WTC11 (cell line): Measurements from ENCODE around the gene NOXA1. TPM values are rescaled to one million over a fixed set of nuclear protein-coding genes. Genes with fewer than 3 reads are reported as not detected.

Source experiments
- ATAC-seq: fragments of 200-7000 bp; cut with Tn5 transposase; 2 replicates; pipeline ENCODE4 v1.10.0; 2021; ENCODE audit warnings: mild to moderate bottlenecking, moderate library complexity
- CTCF ChIA-PET: fragments of 300-600 bp; sonication (Branson Sonifier 250); formaldehyde crosslinking; loops from one replicate; lab custom pipeline; 2021; ENCODE audit warnings: antibody characterized with exemption; lab: Charles Lee
- POLR2A ChIA-PET: fragments of 350-600 bp; sonication (Branson Sonifier 250); formaldehyde crosslinking; loops from one replicate; lab custom pipeline; 2021; ENCODE audit warnings: antibody characterized with exemption; lab: Charles Lee
- DNase-seq: peaks from one replicate; pipeline ENCODE4 v3.0.0; 2021; ENCODE audit warnings: low spot score
- H3K27ac Mint-ChIP-seq: 2 replicates; pipeline ENCODE4 v1.8.0; 2021; ENCODE audit warnings: mixed read lengths
- H3K27me3 Mint-ChIP-seq: 2 replicates; pipeline ENCODE4 v1.8.0; 2021; ENCODE audit warnings: low read depth, mild to moderate bottlenecking, moderate library complexity, mixed read lengths
- H3K36me3 Mint-ChIP-seq: 2 replicates; pipeline ENCODE4 v1.8.0; 2021; ENCODE audit warnings: mixed read lengths
- H3K4me1 Mint-ChIP-seq: 2 replicates; pipeline ENCODE4 v1.8.0; 2022; ENCODE audit warnings: mixed read lengths
- H3K4me3 Mint-ChIP-seq: 2 replicates; pipeline ENCODE4 v1.8.0; 2021; ENCODE audit warnings: mild to moderate bottlenecking, moderate library complexity, mixed read lengths
- H3K9me3 Mint-ChIP-seq: 2 replicates; pipeline ENCODE4 v1.8.0; 2021; ENCODE audit warnings: mixed read lengths
- ATF6 ChIP-seq: sonication (generic); formaldehyde crosslinking; IDR thresholded peaks from 2 replicates; pipeline ENCODE4 v1.8.1; 2023; ENCODE audit warnings: mild to moderate bottlenecking, missing genetic modification reagents
- CREB1 ChIP-seq: sonication (generic); formaldehyde crosslinking; IDR thresholded peaks from 2 replicates; pipeline ENCODE4 v1.8.0; 2023; ENCODE audit warnings: mild to moderate bottlenecking, missing genetic modification reagents
- CREM ChIP-seq: sonication (generic); formaldehyde crosslinking; IDR thresholded peaks from 2 replicates; pipeline ENCODE4 v1.8.1; 2022; ENCODE audit warnings: mild to moderate bottlenecking, missing genetic modification reagents, moderate library complexity
- CTCF ChIP-seq: fragments of 200-600 bp; IDR thresholded peaks from 2 replicates; pipeline ENCODE4 v1.8.0; 2022; ENCODE audit warnings: antibody characterized with exemption
- E2F4 ChIP-seq: sonication (generic); formaldehyde crosslinking; IDR thresholded peaks from 2 replicates; pipeline ENCODE4 v1.8.1; 2022; ENCODE audit warnings: low read depth, mild to moderate bottlenecking, moderate library complexity, missing genetic modification reagents, borderline replicate concordance
- ETV6 ChIP-seq: sonication (generic); formaldehyde crosslinking; IDR thresholded peaks from 2 replicates; pipeline ENCODE4 v1.8.1; 2022; ENCODE audit warnings: mild to moderate bottlenecking, missing genetic modification reagents
- GABPB1 ChIP-seq: sonication (generic); formaldehyde crosslinking; IDR thresholded peaks from 2 replicates; pipeline ENCODE4 v1.8.1; 2023; ENCODE audit warnings: mild to moderate bottlenecking, missing genetic modification reagents
- GRHL2 ChIP-seq: fragments of 250-450 bp; sonication (Bioruptor Pico); IDR thresholded peaks from 2 replicates; pipeline ENCODE4 v1.8.0; 2022; ENCODE audit warnings: mild to moderate bottlenecking, moderate library complexity; ENCODE audit not compliant: insufficient replicate concordance, severe bottlenecking
- HMGA2 ChIP-seq: fragments of 250-450 bp; sonication (Bioruptor Pico); IDR thresholded peaks from 2 replicates; pipeline ENCODE4 v1.4.0; 2021; ENCODE audit warnings: mild to moderate bottlenecking, moderate library complexity
- MAX ChIP-seq: sonication (generic); formaldehyde crosslinking; IDR thresholded peaks from 2 replicates; pipeline ENCODE4 v1.8.0; 2022; ENCODE audit warnings: mild to moderate bottlenecking, missing genetic modification reagents
- MLX ChIP-seq: sonication (generic); formaldehyde crosslinking; IDR thresholded peaks from 2 replicates; pipeline ENCODE4 v1.8.1; 2023; ENCODE audit warnings: mild to moderate bottlenecking, missing genetic modification reagents, moderate library complexity
- NFYB ChIP-seq: sonication (generic); formaldehyde crosslinking; conservative IDR thresholded peaks from 2 replicates; pipeline ENCODE4 v1.8.0; 2022; ENCODE audit warnings: low read depth, missing genetic modification reagents
- NR1H2 ChIP-seq: sonication (generic); formaldehyde crosslinking; IDR thresholded peaks from 2 replicates; pipeline ENCODE4 v1.9.0; 2021; ENCODE audit warnings: mild to moderate bottlenecking, moderate library complexity, missing genetic modification reagents
- OVOL2 ChIP-seq: fragments of 250-450 bp; sonication (Bioruptor Pico); IDR thresholded peaks from 2 replicates; pipeline ENCODE4 v1.9.0; 2021; ENCODE audit warnings: mild to moderate bottlenecking, borderline replicate concordance
- SMAD3 ChIP-seq: sonication (generic); formaldehyde crosslinking; IDR thresholded peaks from 2 replicates; pipeline ENCODE4 v1.8.0; 2022; ENCODE audit warnings: missing genetic modification reagents, mild to moderate bottlenecking, borderline replicate concordance
- SOX15 ChIP-seq: fragments of 250-450 bp; sonication (Bioruptor Pico); IDR thresholded peaks from 2 replicates; pipeline ENCODE4 v1.9.0; 2021; ENCODE audit warnings: mild to moderate bottlenecking
- ZNF232 ChIP-seq: sonication (generic); formaldehyde crosslinking; IDR thresholded peaks from 2 replicates; pipeline ENCODE4 v1.8.0; 2022; ENCODE audit warnings: mild to moderate bottlenecking, missing genetic modification reagents
- ZNF281 ChIP-seq: sonication (generic); formaldehyde crosslinking; IDR thresholded peaks from 2 replicates; pipeline ENCODE4 v1.8.0; 2023; ENCODE audit warnings: mild to moderate bottlenecking, missing genetic modification reagents
- ZNF396 ChIP-seq: fragments of 250-450 bp; sonication (Bioruptor Pico); IDR thresholded peaks from 2 replicates; pipeline ENCODE4 v1.8.0; 2021; ENCODE audit warnings: mild to moderate bottlenecking, moderate library complexity, borderline replicate concordance
- ZNF423 ChIP-seq: fragments of 250-450 bp; sonication (Bioruptor Pico); IDR thresholded peaks from 2 replicates; pipeline ENCODE4 v2.1.2; 2022; ENCODE audit warnings: mild to moderate bottlenecking, moderate library complexity
- ZNF671 ChIP-seq: fragments of 250-450 bp; sonication (Bioruptor Pico); IDR thresholded peaks from 2 replicates; pipeline ENCODE4 v1.8.0; 2021; ENCODE audit warnings: mild to moderate bottlenecking
- ZSCAN18 ChIP-seq: fragments of 250-450 bp; sonication (Bioruptor Pico); IDR thresholded peaks from 2 replicates; pipeline ENCODE4 v2.1.2; 2022; ENCODE audit warnings: mild to moderate bottlenecking, moderate library complexity
- total RNA-seq: library from RNA; stranded (reverse); gene quantifications from 3 replicates; pipeline ENCODE4 v1.2.3, GENCODE V29; 2021

NOXA1 gene
- total RNA-seq, 1 experiment from 2014 or later: 2.9 TPM

GRCh38 chr9:137430723-137431415 lies 7.7 kb downstream of the NOXA1 start (continued):
- TF ChIP-seq ZNF396 (CRISPR knock-in tag) (no peak), ATF6 (no peak), ZNF423 (CRISPR knock-in tag) (no peak), OVOL2 (CRISPR knock-in tag) (no peak), SMAD3 (no peak)

- ATAC-seq (no peak), DNase-seq (no peak)
- ChIA-PET CTCF (interaction anchor here (1.3 to 1.7 kb wide), 2 partner anchors 9 to 129 kb away, joined by 3 read pairs; partner anchors contain the start of genes EXD3 and NRARP), POLR2A (no interaction called here)
- H3K4me1 Mint-ChIP-seq: no peaks in the 10 kb centered on the region
- no peaks in the 10 kb centered on the region for H3K27me3 Mint-ChIP-seq
- H3K36me3 Mint-ChIP-seq: no peaks in the 10 kb centered on the region
- no peaks in the 10 kb centered on the region for H3K9me3 Mint-ChIP-seq
- H3K27ac Mint-ChIP-seq: no peak overlapping the region
- TF ChIP-seq E2F4: no peak
- no peak for TF ChIP-seq HMGA2 (CRISPR knock-in tag)
- no peak for TF ChIP-seq NR1H2
- TF ChIP-seq ZNF671: no peak
- TF ChIP-seq GABPB1: no peak
- TF ChIP-seq GRHL2 (CRISPR knock-in tag): no peak
- no peak for TF ChIP-seq ZNF232 (CRISPR knock-in tag)
- no peak for TF ChIP-seq ZNF281 (CRISPR knock-in tag)
- TF ChIP-seq ETV6 (CRISPR knock-in tag): no peak
- H3K4me3 Mint-ChIP-seq: no peak overlapping the region
Measured at GRCh38 chr9:137431416-137431931, 8.3 kb downstream of the NOXA1 start.

- Mint-ChIP-seq H3K9me3 (no peaks in the 10 kb centered on the region), H3K27ac (no peak overlapping the region), H3K36me3 (no peaks in the 10 kb centered on the region), H3K27me3 (no peaks in the 10 kb centered on the region), H3K4me3 (no peak overlapping the region), H3K4me1 (no peaks in the 10 kb centered on the region)
- POLR2A ChIA-PET: no interaction called here
- CTCF ChIA-PET: interaction anchor here (1.6 to 2.1 kb wide), 2 partner anchors 10 to 146 kb away, joined by 6 to 7 read pairs; partner anchors contain the start of gene EXD3
- DNase-seq (no peak), ATAC-seq (no peak)
- TF ChIP-seq ZNF423 (CRISPR knock-in tag): no peak
- TF ChIP-seq CREB1 (CRISPR knock-in tag): no peak
- no peak for TF ChIP-seq MAX (CRISPR knock-in tag)
- no peak for TF ChIP-seq ZSCAN18
- TF ChIP-seq NFYB (CRISPR knock-in tag): no peak
- TF ChIP-seq CTCF: no peak
- no peak for TF ChIP-seq CREM (CRISPR knock-in tag)
- TF ChIP-seq SOX15 (CRISPR knock-in tag): no peak
- no peak for TF ChIP-seq MLX (CRISPR knock-in tag)
Measured at GRCh38 chr9:137432687-137433348, 9.6 kb downstream of the NOXA1 start.
